HepG2 (cell line): ENCODE data around the gene PCSK6. TPM values are rescaled to one million over a fixed set of nuclear protein-coding genes. Genes with fewer than 3 reads are reported as not detected.

ENCODE experiments used
- ELF1 ChIP-seq: sonication (generic); formaldehyde crosslinking; IDR thresholded peaks from 2 replicates; pipeline ENCODE4 v1.4.0; 2020; ENCODE audit warnings: missing genetic modification reagents
- FOXO4 ChIP-seq: sonication (generic); formaldehyde crosslinking; conservative IDR thresholded peaks from 2 replicates; pipeline ENCODE4 v1.8.1; 2023; ENCODE audit warnings: missing genetic modification reagents
- HNRNPUL1 ChIP-seq: fragments of 200-400 bp; formaldehyde crosslinking; IDR thresholded peaks from 2 replicates; pipeline ENCODE4 v1.6.1; 2017; ENCODE audit warnings: low read depth, mild to moderate bottlenecking, low read length, moderate library complexity
- IRF2 ChIP-seq: IDR thresholded peaks from 2 replicates; pipeline ENCODE4 v1.6.1; 2018; ENCODE audit warnings: missing genetic modification reagents, missing compliant biosample characterization
- LBX2 ChIP-seq: sonication (generic); formaldehyde crosslinking; IDR thresholded peaks from 2 replicates; pipeline ENCODE4 v1.5.0; 2020; ENCODE audit warnings: missing genetic modification reagents, mild to moderate bottlenecking, borderline replicate concordance
- MATR3 ChIP-seq: sonication (generic); formaldehyde crosslinking; IDR thresholded peaks from 2 replicates; pipeline ENCODE4 v1.4.0; 2020; ENCODE audit warnings: missing genetic modification reagents
- MLX ChIP-seq: IDR thresholded peaks from 2 replicates; pipeline ENCODE4 v1.6.1; 2016
- NFATC3 ChIP-seq: sonication (generic); formaldehyde crosslinking; IDR thresholded peaks from 2 replicates; pipeline ENCODE4 v1.5.1; 2020; ENCODE audit warnings: mild to moderate bottlenecking, missing genetic modification reagents
- PBX3 ChIP-seq: sonication (generic); formaldehyde crosslinking; IDR thresholded peaks from 2 replicates; pipeline ENCODE4 v1.8.1; 2023; ENCODE audit warnings: missing genetic modification reagents, inconsistent platforms, borderline replicate concordance
- PHF20 ChIP-seq: sonication (generic); formaldehyde crosslinking; IDR thresholded peaks from 2 replicates; pipeline ENCODE4 v1.5.0; 2020; ENCODE audit warnings: mild to moderate bottlenecking, missing genetic modification reagents
- PHF21A ChIP-seq: sonication (generic); formaldehyde crosslinking; IDR thresholded peaks from 2 replicates; pipeline ENCODE4 v1.5.0; 2020; ENCODE audit warnings: mild to moderate bottlenecking, missing genetic modification reagents
- RBM22 ChIP-seq: fragments of 200-400 bp; formaldehyde crosslinking; optimal IDR thresholded peaks from 2 replicates; pipeline ENCODE3; 2017; ENCODE audit warnings: mild to moderate bottlenecking, low read length, moderate library complexity
- RBM39 ChIP-seq: fragments of 200-400 bp; formaldehyde crosslinking; IDR thresholded peaks from one replicate; pipeline ENCODE4 v1.6.1; 2018; ENCODE audit warnings: antibody characterized with exemption, mild to moderate bottlenecking, low read depth, low read length; ENCODE audit not compliant: poor library complexity, severe bottlenecking
- RORA ChIP-seq: sonication (generic); formaldehyde crosslinking; IDR thresholded peaks from 2 replicates; pipeline ENCODE4 v1.5.0; 2020; ENCODE audit warnings: mild to moderate bottlenecking, missing genetic modification reagents, moderate library complexity
- SMC3 ChIP-seq: IDR thresholded peaks from 2 replicates; pipeline ENCODE4 v1.6.1; 2011; ENCODE audit warnings: low read length, improper control_type of control experiment
- SOX6 ChIP-seq, 2 experiments: fragments of 450-650 bp in 1 of 2; sonication (generic) in 1 of 2; formaldehyde crosslinking in 1 of 2; IDR thresholded peaks; 2 replicates each; pipeline versions ENCODE4 v1.4.0 to v1.6.1; 2017 to 2020; ENCODE audit warnings: antibody characterized with exemption in 1 of 2, mild to moderate bottlenecking in 1 of 2, missing genetic modification reagents in 1 of 2
- TEAD2 ChIP-seq: sonication (generic); formaldehyde crosslinking; IDR thresholded peaks from 2 replicates; pipeline ENCODE4 v1.9.0; 2021; ENCODE audit warnings: missing genetic modification reagents
- TP53 ChIP-seq: sonication (generic); formaldehyde crosslinking; conservative IDR thresholded peaks from 2 replicates; pipeline ENCODE4 v1.4.0; 2020; ENCODE audit warnings: missing genetic modification reagents
- ZNF557 ChIP-seq: sonication (generic); formaldehyde crosslinking; IDR thresholded peaks from 2 replicates; pipeline ENCODE4 v1.4.0; 2020; ENCODE audit warnings: missing genetic modification reagents
- ZNF670 ChIP-seq: sonication (generic); formaldehyde crosslinking; IDR thresholded peaks from 2 replicates; pipeline ENCODE4 v1.8.0; 2022; ENCODE audit warnings: mild to moderate bottlenecking, missing genetic modification reagents, borderline replicate concordance
- ZNF687 ChIP-seq: sonication (generic); formaldehyde crosslinking; IDR thresholded peaks from 2 replicates; pipeline ENCODE4 v1.5.1; 2020; ENCODE audit warnings: mild to moderate bottlenecking, missing genetic modification reagents, moderate library complexity
- ZNF720 ChIP-seq: sonication (generic); formaldehyde crosslinking; IDR thresholded peaks from 2 replicates; pipeline ENCODE4 v1.4.0; 2020; ENCODE audit warnings: missing genetic modification reagents
- ZNF790 ChIP-seq: sonication (generic); formaldehyde crosslinking; IDR thresholded peaks from 2 replicates; pipeline ENCODE4 v1.8.0; 2022; ENCODE audit warnings: missing genetic modification reagents, mild to moderate bottlenecking, borderline replicate concordance
- polyA plus RNA-seq, 8 experiments: library from polyadenylated mRNA; depleted of rRNA in 3 of 8; stranded (reverse) in 7 of 8; unstranded in 1 of 8; fragments of >200 nt; fragmentation: Illumina TruSeq in 4 of 8; extraction: Trizol in 4 of 8; gene quantifications; 2 replicates each; pipeline versions ENCODE4 v1.2.1 to v1.2.3, GENCODE V29; 2011 to 2016; ENCODE audit warnings: low read depth in 4 of 8, missing spikeins in 1 of 8, mixed read lengths in 1 of 8; ENCODE audit not compliant: insufficient read depth in 1 of 8
- total RNA-seq, 5 experiments: library from RNA; depleted of rRNA; stranded (reverse); fragments of >200 nt; fragmentation: Illumina TruSeq; extraction: Trizol; gene quantifications; 2 replicates each; pipeline ENCODE4 v1.2.3, GENCODE V29; 2016; ENCODE audit warnings: low read depth in 1 of 5

Gene PCSK6
- total and polyA plus RNA-seq, 2 of the 13 experiments (the other 11 are each of a cell fraction or from before 2014, with no cell fraction given), result 56.5 to 155 TPM

- no peak for TF ChIP-seq ZNF687 (CRISPR knock-in tag)
- TF ChIP-seq TEAD2 (CRISPR knock-in tag), result no peak
- no peak for TF ChIP-seq RBM39
- no peak for TF ChIP-seq SMC3
- no peak for TF ChIP-seq RBM22
- no peak for TF ChIP-seq ZNF790
- TF ChIP-seq SOX6 (IDR thresholded peaks at IDR 0.05), result no peak
- no peak for TF ChIP-seq SOX6 (CRISPR knock-in tag; IDR thresholded peaks at IDR 0.05)
- TF ChIP-seq FOXO4 (CRISPR knock-in tag), result 0 out of 2 replicates have a peak, but pooled peaks have one; percentile 36
- TF ChIP-seq NFATC3 (CRISPR knock-in tag), result 0 out of 2 replicates have a peak, but pooled peaks have one; percentile 22
- no peak for TF ChIP-seq PBX3 (CRISPR knock-in tag)
- TF ChIP-seq HNRNPUL1, result no peak
- no peak for TF ChIP-seq TP53
- TF ChIP-seq ELF1 (CRISPR knock-in tag), result no peak
- no peak for TF ChIP-seq PHF20 (CRISPR knock-in tag)
- TF ChIP-seq ZNF720 (CRISPR knock-in tag), result no peak
- TF ChIP-seq MATR3, result no peak
- TF ChIP-seq LBX2 (CRISPR knock-in tag), result no peak
- TF ChIP-seq ZNF557 (CRISPR knock-in tag), result no peak
- no peak for TF ChIP-seq PHF21A (CRISPR knock-in tag)
- TF ChIP-seq MLX (CRISPR knock-in tag), result no peak
- TF ChIP-seq IRF2, result no peak
- TF ChIP-seq RORA, result no peak
- no peak for TF ChIP-seq ZNF670 (CRISPR knock-in tag)
Measured at GRCh38 chr15:101276501-101277037, 212.9 kb downstream of the PCSK6 start (continued).
